Smooth muscle cell (in vitro differentiated cells): Measurements from ENCODE around the gene SCAPER. TPM values are rescaled to one million over a fixed set of nuclear protein-coding genes. Genes with fewer than 3 reads are reported as not detected.

Source experiments
- DNase-seq: peaks from one replicate; lab custom pipeline; 2025; ENCODE audit not compliant: unreplicated experiment; lab: John Stamatoyannopoulos, UW
- H2AFZ ChIP-seq: fragments of 200-600 bp; sonication (generic); 2 replicates; pipeline ENCODE4 v1.6.0; 2016; ENCODE audit warnings: antibody characterized with exemption, low read depth, mild to moderate bottlenecking
- H3F3A ChIP-seq: fragments of 200-600 bp; sonication (generic); 2 replicates; pipeline ENCODE4 v1.6.0; 2017; ENCODE audit warnings: antibody characterized with exemption, low read depth
- H3K27ac ChIP-seq: fragments of 200-600 bp; sonication (generic); 2 replicates; pipeline ENCODE4 v1.5.1; 2016; ENCODE audit warnings: low read depth, mild to moderate bottlenecking
- H3K27me3 ChIP-seq: fragments of 200-600 bp; sonication (generic); 2 replicates; pipeline ENCODE4 v1.6.1; 2016; ENCODE audit warnings: low read depth, mild to moderate bottlenecking
- H3K36me3 ChIP-seq: fragments of 200-600 bp; sonication (generic); 2 replicates; pipeline ENCODE4 v1.5.1; 2016; ENCODE audit warnings: low read depth
- H3K4me1 ChIP-seq: fragments of 200-600 bp; sonication (generic); 2 replicates; pipeline ENCODE4 v1.5.1; 2016; ENCODE audit warnings: low read depth
- H3K4me2 ChIP-seq: fragments of 200-600 bp; sonication (generic); 2 replicates; pipeline ENCODE4 v1.6.0; 2016; ENCODE audit warnings: mild to moderate bottlenecking
- H3K4me3 ChIP-seq: fragments of 200-600 bp; sonication (generic); 2 replicates; pipeline ENCODE4 v1.5.1; 2016; ENCODE audit warnings: mild to moderate bottlenecking
- H3K79me2 ChIP-seq: fragments of 200-600 bp; sonication (generic); 2 replicates; pipeline ENCODE4 v1.6.0; 2016; ENCODE audit warnings: low read depth, mild to moderate bottlenecking
- H3K9ac ChIP-seq: fragments of 200-600 bp; sonication (generic); 2 replicates; pipeline ENCODE4 v1.6.0; 2016; ENCODE audit warnings: low read depth
- H3K9me3 ChIP-seq: fragments of 200-600 bp; sonication (generic); replicated peaks from 2 replicates; pipeline ENCODE4 v1.5.1; 2016; ENCODE audit warnings: low read depth
- H4K20me1 ChIP-seq: fragments of 200-600 bp; sonication (generic); 2 replicates; pipeline ENCODE4 v1.6.0; 2016; ENCODE audit warnings: low read depth
- WGBS: methylation state at CpG from one replicate; pipeline ENCODE4 v1.1.7; 2016; ENCODE audit warnings: low lambda C conversion rate; 5-methylcytosine and 5-hydroxymethylcytosine counted together
- polyA plus RNA-seq: library from polyadenylated mRNA; unstranded; fragments of >200 nt; fragmentation: Nextera tagmentation; extraction: Ambion mirVana; gene quantifications from 2 replicates; pipeline ENCODE4 v1.2.1, GENCODE V29; 2016
- total RNA-seq: library from RNA; depleted of rRNA; stranded (reverse); fragments of >200 nt; gene quantifications from 2 replicates; pipeline ENCODE4 v1.2.3, GENCODE V29; 2014
- TF ChIP-seq, protein P1 (sequence below): fragments of 200-600 bp; sonication (generic); IDR thresholded peaks from 2 replicates; pipeline ENCODE4 v1.5.1; 2017; ENCODE audit warnings: borderline replicate concordance, mild to moderate bottlenecking, antibody characterized with exemption; ENCODE audit not compliant: insufficient read depth, poor library complexity, severe bottlenecking

The SCAPER gene
- total and polyA plus RNA-seq, 2 experiments from 2014 or later, result 6.6 to 34.3 TPM

DNA sequence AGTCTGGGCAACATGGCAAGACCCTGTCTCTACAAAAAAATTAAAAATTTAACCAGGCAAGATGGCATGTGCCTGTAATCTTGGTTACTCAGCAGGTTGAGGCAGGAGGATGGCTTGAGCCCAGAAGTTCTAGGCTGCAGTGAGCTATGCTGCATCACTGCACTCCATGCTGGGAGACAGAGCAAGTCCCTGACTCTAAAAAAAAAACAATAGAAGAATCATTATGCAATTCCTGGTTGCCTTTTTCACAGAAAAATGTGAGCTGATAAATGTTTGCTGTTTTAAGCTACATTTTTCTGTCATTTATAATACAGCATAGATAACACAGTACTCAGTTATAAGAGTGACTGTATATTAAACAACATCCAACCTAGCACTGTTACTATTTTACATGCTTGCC lies 148.8 kb downstream of the SCAPER start:
- no peak for DNase-seq
- H3F3A ChIP-seq, result no peaks in the 10 kb centered on the region
- no peak overlapping the region for H3K4me2 ChIP-seq
- H3K27ac ChIP-seq, result no peak overlapping the region
- no peak overlapping the region for H3K9ac ChIP-seq
- no peaks in the 10 kb centered on the region for H3K27me3 ChIP-seq
- H2AFZ ChIP-seq, result no peak overlapping the region
- H3K79me2 ChIP-seq, result no peaks in the 10 kb centered on the region
- no peaks in the 10 kb centered on the region for H3K4me1 ChIP-seq
- no peak overlapping the region for H3K4me3 ChIP-seq
- H4K20me1 ChIP-seq, result no peaks in the 10 kb centered on the region
- TF ChIP-seq, protein P1, sequence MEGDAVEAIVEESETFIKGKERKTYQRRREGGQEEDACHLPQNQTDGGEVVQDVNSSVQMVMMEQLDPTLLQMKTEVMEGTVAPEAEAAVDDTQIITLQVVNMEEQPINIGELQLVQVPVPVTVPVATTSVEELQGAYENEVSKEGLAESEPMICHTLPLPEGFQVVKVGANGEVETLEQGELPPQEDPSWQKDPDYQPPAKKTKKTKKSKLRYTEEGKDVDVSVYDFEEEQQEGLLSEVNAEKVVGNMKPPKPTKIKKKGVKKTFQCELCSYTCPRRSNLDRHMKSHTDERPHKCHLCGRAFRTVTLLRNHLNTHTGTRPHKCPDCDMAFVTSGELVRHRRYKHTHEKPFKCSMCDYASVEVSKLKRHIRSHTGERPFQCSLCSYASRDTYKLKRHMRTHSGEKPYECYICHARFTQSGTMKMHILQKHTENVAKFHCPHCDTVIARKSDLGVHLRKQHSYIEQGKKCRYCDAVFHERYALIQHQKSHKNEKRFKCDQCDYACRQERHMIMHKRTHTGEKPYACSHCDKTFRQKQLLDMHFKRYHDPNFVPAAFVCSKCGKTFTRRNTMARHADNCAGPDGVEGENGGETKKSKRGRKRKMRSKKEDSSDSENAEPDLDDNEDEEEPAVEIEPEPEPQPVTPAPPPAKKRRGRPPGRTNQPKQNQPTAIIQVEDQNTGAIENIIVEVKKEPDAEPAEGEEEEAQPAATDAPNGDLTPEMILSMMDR, result no peak
- no peaks in the 10 kb centered on the region for H3K36me3 ChIP-seq
- no peaks in the 10 kb centered on the region for H3K9me3 ChIP-seq

DNA sequence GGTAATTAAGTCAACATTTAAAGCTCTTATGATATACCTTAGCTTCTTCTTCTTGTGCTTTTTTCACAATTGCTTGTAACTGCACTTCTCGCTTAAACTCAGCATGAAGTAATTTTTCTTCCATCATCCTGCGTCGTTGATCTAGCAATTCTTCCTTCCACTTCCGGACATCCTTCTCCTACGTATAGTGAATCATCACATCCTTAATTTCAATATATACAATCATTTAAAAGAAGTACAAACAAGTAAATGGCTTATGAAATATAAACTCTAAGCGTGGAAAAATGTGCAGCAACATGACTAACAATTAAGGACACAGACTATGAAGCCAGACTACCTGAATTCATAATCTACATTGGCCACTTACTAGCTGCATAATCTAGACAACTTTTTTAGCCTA lies 151.4 kb downstream of the SCAPER start:
- no peaks in the 10 kb centered on the region for H4K20me1 ChIP-seq
- H3K9ac ChIP-seq, result no peak overlapping the region
- DNase-seq, result no peak
- no peaks in the 10 kb centered on the region for H3K9me3 ChIP-seq
- H3K79me2 ChIP-seq, result no peaks in the 10 kb centered on the region
- H3K36me3 ChIP-seq, result no peaks in the 10 kb centered on the region
- 95% methylated on average over 6 of the region's 6 CpGs for WGBS
- H3K27me3 ChIP-seq, result no peaks in the 10 kb centered on the region
- TF ChIP-seq, protein P1, result no peak
- H3F3A ChIP-seq, result no peaks in the 10 kb centered on the region
- H3K4me3 ChIP-seq, result no peak overlapping the region
- no peaks in the 10 kb centered on the region for H3K4me1 ChIP-seq
- no peak overlapping the region for H3K4me2 ChIP-seq
- no peak overlapping the region for H2AFZ ChIP-seq
- no peak overlapping the region for H3K27ac ChIP-seq

DNA sequence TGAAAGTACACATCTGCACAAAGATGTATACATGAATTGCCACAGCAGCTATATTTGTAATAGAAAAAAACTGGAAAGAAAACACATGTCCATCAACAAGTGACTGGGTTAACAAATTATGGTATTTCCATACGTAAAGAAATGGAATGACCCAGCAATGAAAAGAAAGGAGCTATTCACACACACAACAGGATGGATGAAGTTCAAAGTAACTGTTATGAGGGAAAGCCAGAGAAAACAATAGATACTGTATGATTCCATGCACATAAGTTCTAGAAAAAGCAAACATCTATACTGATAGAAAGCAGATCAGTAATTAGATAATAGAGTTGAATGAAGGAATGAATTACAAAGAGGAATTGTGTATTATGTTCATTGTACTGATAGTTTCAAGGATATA lies 152.0 kb downstream of the SCAPER start:
- WGBS, result 95% methylated on average over 1 of the region's 1 CpG

DNA sequence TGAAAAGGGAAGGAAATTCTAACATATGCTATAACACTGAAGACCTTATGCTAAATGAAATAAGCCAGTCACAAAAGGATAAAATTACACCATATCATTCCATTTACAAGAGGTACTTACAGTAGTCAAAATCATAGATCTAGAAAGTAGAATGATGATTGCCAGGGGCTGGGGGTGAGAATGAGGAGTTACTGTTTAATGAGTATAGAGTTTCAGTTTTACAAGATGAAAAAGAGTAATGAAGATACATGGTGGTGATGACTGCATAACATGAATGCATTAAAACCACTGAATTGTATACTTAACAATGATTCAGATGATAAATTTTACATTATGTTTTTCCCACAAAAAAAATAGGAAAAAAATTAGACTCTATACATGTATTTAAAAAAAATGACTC lies 152.6 kb downstream of the SCAPER start:
- no peak overlapping the region for H3K4me2 ChIP-seq
- TF ChIP-seq, protein P1, result no peak
- H4K20me1 ChIP-seq, result no peaks in the 10 kb centered on the region
- no peaks in the 10 kb centered on the region for H3K27me3 ChIP-seq
- no peaks in the 10 kb centered on the region for H3K79me2 ChIP-seq
- no peak for DNase-seq
- H3K9me3 ChIP-seq, result no peaks in the 10 kb centered on the region
- H3K9ac ChIP-seq, result no peak overlapping the region
- no peaks in the 10 kb centered on the region for H3K4me1 ChIP-seq
- H3K4me3 ChIP-seq, result no peak overlapping the region
- H3K36me3 ChIP-seq, result no peaks in the 10 kb centered on the region
- no peaks in the 10 kb centered on the region for H3F3A ChIP-seq
- no peak overlapping the region for H2AFZ ChIP-seq
- no peak overlapping the region for H3K27ac ChIP-seq

More for the DNA sequence above, 152.0 kb downstream of the SCAPER start:
- H4K20me1 ChIP-seq, result no peaks in the 10 kb centered on the region
- H2AFZ ChIP-seq, result no peak overlapping the region
- H3K4me2 ChIP-seq, result no peak overlapping the region
- no peaks in the 10 kb centered on the region for H3K4me1 ChIP-seq
- no peak for DNase-seq
- H3K27me3 ChIP-seq, result no peaks in the 10 kb centered on the region
- H3K79me2 ChIP-seq, result no peaks in the 10 kb centered on the region
- no peaks in the 10 kb centered on the region for H3K9me3 ChIP-seq
- H3K36me3 ChIP-seq, result no peaks in the 10 kb centered on the region
- no peak overlapping the region for H3K27ac ChIP-seq
- TF ChIP-seq, protein P1, result no peak
- no peaks in the 10 kb centered on the region for H3F3A ChIP-seq
- no peak overlapping the region for H3K9ac ChIP-seq
- no peak overlapping the region for H3K4me3 ChIP-seq
